B cell (primary cell): ENCODE measurements around the gene CACNA2D3. TPM values are rescaled to one million over a fixed set of nuclear protein-coding genes. Genes with fewer than 3 reads are reported as not detected.

Source experiments
- ATAC-seq: fragments of 200-7000 bp; cut with Tn5 transposase; one replicate; pipeline ENCODE4 v1.10.0; 2021; ENCODE audit warnings: low read depth, mild to moderate bottlenecking, moderate number of reproducible peaks, moderate library complexity
- CTCF ChIA-PET: fragments of 350-600 bp; sonication (Branson Sonifier 250); formaldehyde crosslinking; loops from one replicate; lab custom pipeline; 2021; ENCODE audit warnings: antibody characterized with exemption, inconsistent platforms; lab: Charles Lee
- POLR2A ChIA-PET: fragments of 350-600 bp; sonication (Branson Sonifier 250); formaldehyde crosslinking; loops from one replicate; lab custom pipeline; 2021; ENCODE audit warnings: antibody characterized with exemption; lab: Charles Lee
- DNase-seq: peaks from one replicate; pipeline ENCODE4 v3.0.0; 2013
- H2AFZ ChIP-seq: 2 replicates; pipeline ENCODE4 v1.6.1; 2012; ENCODE audit warnings: mild to moderate bottlenecking, low read depth, low read length; ENCODE audit not compliant: insufficient read depth, poor library complexity, severe bottlenecking
- H3K27ac ChIP-seq, 2 donors: 1 replicate in 1 of 2; 2 replicates in 1 of 2; pipeline ENCODE4 v1.5.1; 2012 to 2013; ENCODE audit warnings: low read length in 2 of 2, mild to moderate bottlenecking in 2 of 2, moderate library complexity in 1 of 2
- H3K27me3 ChIP-seq, 4 experiments: fragments of 200-600 bp in 1 of 4; sonication (generic) in 1 of 4; replicated peaks in 1 of 4; 1 replicate in 2 of 4; 2 replicates in 2 of 4; pipeline versions ENCODE4 v1.6.1 to v1.7.0; 2013 to 2016; ENCODE audit warnings: low read length in 3 of 4, mild to moderate bottlenecking in 2 of 4, mixed read lengths in 1 of 4, moderate library complexity in 1 of 4; ENCODE audit not compliant: insufficient read depth in 4 of 4, control insufficient read depth in 3 of 4; ENCODE audit errors: control extremely low read depth in 1 of 4
- H3K36me3 ChIP-seq, 2 experiments: replicated peaks in 1 of 2; 1 replicate in 1 of 2; 2 replicates in 1 of 2; pipeline versions ENCODE4 v1.6.1 to v1.7.1; 2013; ENCODE audit warnings: low read length in 1 of 2; ENCODE audit not compliant: insufficient read depth in 2 of 2, control insufficient read depth in 1 of 2; ENCODE audit errors: control extremely low read depth in 1 of 2, extremely low read depth in 1 of 2
- H3K4me1 ChIP-seq, 2 donors: fragments of 200-600 bp in 1 of 2; sonication (generic) in 1 of 2; 1 replicate in 1 of 2; 2 replicates in 1 of 2; pipeline versions ENCODE4 v1.5.1 to v1.6.1; 2013 to 2017; ENCODE audit warnings: low read length in 2 of 2; ENCODE audit not compliant: control insufficient read depth in 2 of 2, insufficient read depth in 2 of 2
- H3K4me2 ChIP-seq: replicated peaks from 2 replicates; pipeline ENCODE3; 2012; ENCODE audit warnings: mild to moderate bottlenecking, low read depth, low read length; ENCODE audit not compliant: poor library complexity, severe bottlenecking
- H3K4me3 ChIP-seq, 5 experiments: fragments of 200-600 bp in 1 of 5; sonication (generic) in 1 of 5; 1 replicate in 3 of 5; 2 replicates in 2 of 5; pipeline versions ENCODE4 v1.5.1 to v1.7.0; 2011 to 2016; ENCODE audit warnings: low read length in 4 of 5, mild to moderate bottlenecking in 4 of 5, low read depth in 2 of 5, control low read depth in 1 of 5, moderate library complexity in 1 of 5; ENCODE audit not compliant: insufficient read depth in 1 of 5; ENCODE audit errors: control extremely low read depth in 1 of 5, extremely low read depth in 1 of 5
- H3K79me2 ChIP-seq: fragments of 200-600 bp; sonication (generic); one replicate; pipeline ENCODE4 v1.6.0; 2016; ENCODE audit warnings: low read length; ENCODE audit not compliant: control insufficient read depth, insufficient read depth
- H3K9ac ChIP-seq: fragments of 200-600 bp; sonication (generic); 2 replicates; pipeline ENCODE4 v1.6.1; 2017; ENCODE audit warnings: mild to moderate bottlenecking, low read length, moderate library complexity
- H3K9me3 ChIP-seq, 3 donors: one replicate each; pipeline versions ENCODE4 v1.6.1 to v1.7.1; 2013; ENCODE audit warnings: low read length in 2 of 3; ENCODE audit not compliant: control insufficient read depth in 2 of 3, insufficient read depth in 1 of 3; ENCODE audit errors: control extremely low read depth in 1 of 3
- H4K20me1 ChIP-seq: 2 replicates; pipeline ENCODE4 v1.6.0; 2012; ENCODE audit warnings: mild to moderate bottlenecking, low read length; ENCODE audit not compliant: insufficient read depth, control insufficient read depth, poor library complexity, severe bottlenecking
- H3K27ac Mint-ChIP-seq: one replicate; pipeline ENCODE4 v1.8.0; 2021; ENCODE audit warnings: mixed read lengths
- H3K27me3 Mint-ChIP-seq: one replicate; pipeline ENCODE4 v1.8.0; 2021; ENCODE audit warnings: mixed read lengths
- H3K4me1 Mint-ChIP-seq: one replicate; pipeline ENCODE4 v1.8.0; 2021; ENCODE audit warnings: mixed read lengths
- H3K4me3 Mint-ChIP-seq: one replicate; pipeline ENCODE4 v1.8.0; 2021; ENCODE audit warnings: mixed read lengths
- H3K9me3 Mint-ChIP-seq: one replicate; pipeline ENCODE4 v1.8.0; 2022; ENCODE audit warnings: mixed read lengths; ENCODE audit not compliant: insufficient read depth
- EZH2 ChIP-seq: IDR thresholded peaks from 2 replicates; pipeline ENCODE4 v1.6.1; 2012; ENCODE audit warnings: borderline replicate concordance, low read depth, mild to moderate bottlenecking, moderate library complexity, low read length; ENCODE audit not compliant: insufficient read depth, poor library complexity, severe bottlenecking
- WGBS: methylation state at CpG from one replicate; pipeline ENCODE4 v1.1.5; 2013; ENCODE audit warnings: missing lambda C conversion rate; ENCODE audit not compliant: insufficient coverage; 5-methylcytosine and 5-hydroxymethylcytosine counted together
- intact Hi-C: fragments of 100-400 bp; cut with micrococcal nuclease; formaldehyde crosslinking; loops from one replicate; pipeline ENCODE4 v1.10.0; 2022
- polyA plus RNA-seq: library from polyadenylated mRNA; depleted of rRNA; stranded (reverse); fragments of >200 nt; gene quantifications from 2 replicates; pipeline ENCODE4 v1.2.3, GENCODE V29; 2012
- total RNA-seq, 2 donors: library from RNA; stranded (reverse); fragments of 120-200 nt in 1 of 2; gene quantifications; 1 replicate in 1 of 2; 2 replicates in 1 of 2; pipeline versions ENCODE4 v1.2.3 to v1.2.4, GENCODE V29; 2013 to 2022
- TF ChIP-seq, protein P1 (sequence below): fragments of 200-600 bp; IDR thresholded peaks from one replicate; pipeline ENCODE4 v1.8.0; 2022; ENCODE audit warnings: antibody characterized with exemption, mild to moderate bottlenecking

CACNA2D3 gene
- total and polyA plus RNA-seq, 2 donors (not counting 1 experiment from before 2014, with no cell fraction given), result not detected

DNA sequence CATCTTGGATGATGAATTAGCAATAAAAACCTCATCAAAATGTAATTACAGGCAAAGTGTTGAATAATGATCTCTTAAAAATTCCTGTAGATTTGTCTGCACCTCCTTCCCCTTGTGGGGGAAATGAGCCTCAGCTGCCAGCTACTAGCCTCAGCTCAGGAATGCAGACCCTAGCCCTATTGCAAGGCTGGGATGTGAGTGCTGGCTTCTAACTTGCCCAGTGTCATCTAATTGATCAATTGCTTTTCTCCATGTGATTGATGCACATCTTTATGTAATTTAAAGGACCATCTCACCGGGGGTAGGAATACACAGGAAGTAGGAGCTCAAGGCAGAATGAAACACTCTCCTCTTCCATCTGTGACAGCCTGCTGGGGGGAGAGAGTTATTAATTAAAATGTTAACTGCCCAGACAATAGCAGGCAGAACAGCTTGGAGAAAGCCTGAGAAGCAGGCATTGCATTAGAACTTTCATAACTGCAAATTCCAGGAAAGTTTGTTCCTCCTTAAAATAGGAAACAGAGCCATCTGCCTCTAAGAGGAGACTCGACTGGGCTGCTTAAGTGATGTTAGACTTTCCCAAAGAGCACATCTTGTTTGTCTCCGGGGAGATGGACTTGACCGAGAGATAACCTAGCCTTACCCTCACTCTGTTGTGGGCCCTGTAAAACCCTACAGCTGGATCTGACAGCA is 735.9 kb downstream of the CACNA2D3 start:
- DNase-seq (no peak), ATAC-seq (no peak)
- ChIA-PET CTCF (no interaction called here), POLR2A (no interaction called here)
- TF ChIP-seq, protein P1, sequence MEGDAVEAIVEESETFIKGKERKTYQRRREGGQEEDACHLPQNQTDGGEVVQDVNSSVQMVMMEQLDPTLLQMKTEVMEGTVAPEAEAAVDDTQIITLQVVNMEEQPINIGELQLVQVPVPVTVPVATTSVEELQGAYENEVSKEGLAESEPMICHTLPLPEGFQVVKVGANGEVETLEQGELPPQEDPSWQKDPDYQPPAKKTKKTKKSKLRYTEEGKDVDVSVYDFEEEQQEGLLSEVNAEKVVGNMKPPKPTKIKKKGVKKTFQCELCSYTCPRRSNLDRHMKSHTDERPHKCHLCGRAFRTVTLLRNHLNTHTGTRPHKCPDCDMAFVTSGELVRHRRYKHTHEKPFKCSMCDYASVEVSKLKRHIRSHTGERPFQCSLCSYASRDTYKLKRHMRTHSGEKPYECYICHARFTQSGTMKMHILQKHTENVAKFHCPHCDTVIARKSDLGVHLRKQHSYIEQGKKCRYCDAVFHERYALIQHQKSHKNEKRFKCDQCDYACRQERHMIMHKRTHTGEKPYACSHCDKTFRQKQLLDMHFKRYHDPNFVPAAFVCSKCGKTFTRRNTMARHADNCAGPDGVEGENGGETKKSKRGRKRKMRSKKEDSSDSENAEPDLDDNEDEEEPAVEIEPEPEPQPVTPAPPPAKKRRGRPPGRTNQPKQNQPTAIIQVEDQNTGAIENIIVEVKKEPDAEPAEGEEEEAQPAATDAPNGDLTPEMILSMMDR, result no peak
- TF ChIP-seq EZH2, result no peak
- no peaks in the 10 kb centered on the region for H3K4me1 ChIP-seq
- no peak overlapping the region for H2AFZ ChIP-seq
- Mint-ChIP-seq H3K9me3 (no peaks in the 10 kb centered on the region), H3K27me3 (peaks cover 4% of the 10 kb centered on the region), H3K4me3 (no peak overlapping the region), H3K27ac (no peak overlapping the region), H3K4me1 (no peaks in the 10 kb centered on the region)
- H3K27me3 ChIP-seq, result no peaks in the 10 kb centered on the region
- no peak overlapping the region for H3K4me2 ChIP-seq
- 47% methylated on average over 2 of the region's 4 CpGs for WGBS
- no peak overlapping the region for H3K4me3 ChIP-seq
- H3K9me3 ChIP-seq, result no peaks in the 10 kb centered on the region
- no peaks in the 10 kb centered on the region for H3K79me2 ChIP-seq
- no peaks in the 10 kb centered on the region for H4K20me1 ChIP-seq
- H3K36me3 ChIP-seq, result no peaks in the 10 kb centered on the region
- no peak overlapping the region for H3K27ac ChIP-seq
- intact Hi-C loops, result no loop called here
- H3K9ac ChIP-seq, result no peak overlapping the region

DNA sequence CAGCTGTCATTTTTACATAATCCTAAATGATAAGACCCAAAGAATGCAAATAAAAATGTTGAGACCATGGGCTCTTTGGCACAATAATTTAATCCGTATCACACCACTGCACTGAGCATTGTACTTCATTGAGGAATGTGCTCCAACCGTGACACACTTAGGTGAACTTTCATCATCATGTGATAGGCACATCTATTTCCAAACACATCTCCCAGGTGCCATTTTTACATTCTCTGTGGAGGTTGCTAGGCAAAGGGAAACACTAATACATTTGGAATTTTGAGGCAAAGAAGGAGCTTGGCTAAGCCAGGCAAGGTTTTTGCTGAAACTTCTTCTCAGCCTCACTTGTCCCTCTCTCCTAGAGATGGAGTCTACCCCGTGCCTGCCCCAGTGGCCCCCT is 736.8 kb downstream of the CACNA2D3 start:
- Histone ChIP-seq H3K4me1 (no peaks in the 10 kb centered on the region), H3K27me3 (no peaks in the 10 kb centered on the region), H3K9me3 (no peaks in the 10 kb centered on the region), H2AFZ (no peak overlapping the region), H3K4me3 (no peak overlapping the region), H3K79me2 (no peaks in the 10 kb centered on the region), H3K9ac (no peak overlapping the region), H4K20me1 (no peaks in the 10 kb centered on the region), H3K4me2 (no peak overlapping the region), H3K27ac (no peak overlapping the region), H3K36me3 (no peaks in the 10 kb centered on the region)
- DNase-seq (no peak), ATAC-seq (no peak)
- peaks cover 4% of the 10 kb centered on the region for H3K27me3 Mint-ChIP-seq
- TF ChIP-seq, protein P1, result no peak
- no peak for TF ChIP-seq EZH2
- WGBS, result no CpG with 5 or more reads among the region's 3 CpGs
- no peaks in the 10 kb centered on the region for H3K9me3 Mint-ChIP-seq
- CTCF ChIA-PET, result no interaction called here
- no peak overlapping the region for H3K4me3 Mint-ChIP-seq
- no peaks in the 10 kb centered on the region for H3K4me1 Mint-ChIP-seq
- intact Hi-C loops, result no loop called here
- POLR2A ChIA-PET, result no interaction called here
- no peak overlapping the region for H3K27ac Mint-ChIP-seq
